8988T (cell line): ENCODE data around the gene FSTL5.
"Not testable (repeated sequence)": the region's sequence is repeated elsewhere in the genome, so short reads cannot be mapped to it uniquely, and the experiment has no call there.

Experiments used
- DNase-seq: peaks from one replicate; pipeline ENCODE4 v3.0.0; 2011

The FSTL5 gene

GRCh38 chr4:162163892-162164759, at the start of gene FSTL5:
Gene FSTL5 (minus strand): TSS chr4:162164000. CDS start chr4:162111396, 52,604 bp downstream.
- no peak for DNase-seq

GRCh38 chr4:162209706-162210105, 45.9 kb upstream of the FSTL5 start:
- no peak for DNase-seq

GRCh38 chr4:162203478-162203877, 39.7 kb upstream of the FSTL5 start:
- DNase-seq = not testable (repeated sequence)

- DNase-seq = no peak
Measured at GRCh38 chr4:162201673-162202072, 37.9 kb upstream of the FSTL5 start.

- DNase-seq = no peak
Measured at GRCh38 chr4:162170509-162170908, 6.7 kb upstream of the FSTL5 start.

GRCh38 chr4:162164906-162165510, 1.2 kb upstream of the FSTL5 start:
- no peak for DNase-seq

- no peak for DNase-seq
Measured at GRCh38 chr4:162162672-162163071, 1.1 kb downstream of the FSTL5 start.

GRCh38 chr4:162157241-162157640, 6.6 kb downstream of the FSTL5 start:
- no peak for DNase-seq

- no peak for DNase-seq
Measured at GRCh38 chr4:162154862-162155540, 8.8 kb downstream of the FSTL5 start.

- DNase-seq = no peak
Measured at GRCh38 chr4:162151850-162152249, 11.9 kb downstream of the FSTL5 start.

- no peak for DNase-seq
Measured at GRCh38 chr4:162151386-162151785, 12.4 kb downstream of the FSTL5 start.

- no peak for DNase-seq
Measured at GRCh38 chr4:162149644-162150043, 14.2 kb downstream of the FSTL5 start.

GRCh38 chr4:162140051-162140683, 23.6 kb downstream of the FSTL5 start:
- no peak for DNase-seq

- no peak for DNase-seq
Measured at GRCh38 chr4:162139412-162139811, 24.4 kb downstream of the FSTL5 start.

- no peak for DNase-seq
Measured at GRCh38 chr4:162131256-162131655, 32.5 kb downstream of the FSTL5 start.

GRCh38 chr4:162126729-162127128, 37.1 kb downstream of the FSTL5 start:
- DNase-seq = no peak

GRCh38 chr4:162117051-162117450, 46.7 kb downstream of the FSTL5 start:
- no peak for DNase-seq

GRCh38 chr4:162116095-162116779, 47.6 kb downstream of the FSTL5 start:
- DNase-seq = no peak

GRCh38 chr4:162115333-162115732, 48.5 kb downstream of the FSTL5 start:
- no peak for DNase-seq

- no peak for DNase-seq
Measured at GRCh38 chr4:162111078-162111477, 52.7 kb downstream of the FSTL5 start.

- no peak for DNase-seq
Measured at GRCh38 chr4:162104459-162105124, 59.2 kb downstream of the FSTL5 start.

GRCh38 chr4:162103908-162104307, 59.9 kb downstream of the FSTL5 start:
- not testable (repeated sequence) for DNase-seq
